ENCODE results near the gene POLR3GL. TPM values are rescaled to one million over a fixed set of nuclear protein-coding genes. Genes with fewer than 3 reads are reported as not detected.
"Not testable (repeated sequence)": the region's sequence is repeated elsewhere in the genome, so short reads cannot be mapped to it uniquely, and the experiment has no call there.

Gene POLR3GL
- total RNA-seq, 1 donor from 2014 or later: 16.2 TPM

DNA sequence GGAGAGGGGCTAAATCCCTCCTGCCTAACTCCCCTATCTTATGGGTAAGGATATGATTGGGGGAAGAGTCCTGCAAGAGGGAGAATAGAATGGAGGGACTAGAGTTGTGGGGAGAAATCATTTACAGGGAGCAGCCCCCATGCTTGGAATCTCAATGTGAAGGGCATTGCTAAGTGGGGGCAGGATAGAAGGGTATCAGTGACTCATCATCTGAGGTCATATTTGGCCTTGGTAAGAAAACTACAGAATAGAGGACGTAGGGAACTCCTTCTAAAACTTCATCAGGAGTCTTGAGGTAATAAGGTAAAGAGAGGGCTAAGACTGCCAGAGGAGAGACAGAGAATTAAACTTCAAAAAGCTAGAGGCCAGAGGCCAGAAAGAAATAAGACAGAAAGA, 56.6 kb downstream of the POLR3GL start:
- no peak for DNase-seq

DNA sequence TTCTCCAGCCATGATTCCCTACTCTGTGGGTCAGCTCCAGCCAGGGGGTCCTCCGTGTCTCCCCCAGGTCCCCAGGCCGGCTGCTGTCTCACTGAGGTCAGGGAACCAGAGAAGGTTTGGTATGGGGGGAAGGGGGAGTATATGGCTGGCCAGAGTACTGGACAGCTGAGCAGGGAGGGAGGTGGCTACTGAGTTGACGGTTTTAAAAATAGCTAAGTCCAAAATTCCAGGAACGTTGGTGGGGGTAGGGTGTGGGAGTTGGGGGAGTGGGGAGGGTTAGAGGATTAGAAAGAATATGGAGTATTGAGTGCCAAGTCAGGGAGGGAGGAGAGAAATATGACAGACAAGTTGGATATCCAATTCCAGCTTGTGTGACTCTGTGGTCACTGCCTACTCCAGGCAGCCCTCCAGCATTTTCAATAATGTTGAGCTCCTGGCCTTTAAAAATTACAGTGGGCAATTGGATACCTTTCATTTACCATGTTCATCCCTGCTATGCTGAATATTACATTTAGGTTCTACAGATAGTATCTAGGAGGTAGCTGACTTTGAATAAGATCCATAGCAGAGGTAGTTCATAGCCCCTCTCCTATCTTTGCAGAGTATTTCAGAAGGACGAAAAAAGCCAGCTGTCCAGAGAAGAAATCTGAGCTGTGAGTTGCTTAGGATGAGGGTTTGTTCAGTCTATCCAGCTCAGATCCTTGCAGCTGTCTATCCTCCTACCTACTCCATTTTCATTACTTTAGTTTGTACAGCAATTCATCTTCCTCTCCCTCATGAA, 57.3 kb downstream of the POLR3GL start, which contains the start of gene HJV:
Gene HJV (minus strand): TSS at position 114 of the 781 bp plus-strand sequence. CDS start 1,504 bp downstream, outside the sequence.
- DNase-seq: no peak

GRCh38 chr1:146022403-146023127, 58.1 kb downstream of the POLR3GL start:
- DNase-seq: no peak

GRCh38 chr1:146025787-146026495, 61.5 kb downstream of the POLR3GL start:
- not testable (repeated sequence) for DNase-seq

DNA sequence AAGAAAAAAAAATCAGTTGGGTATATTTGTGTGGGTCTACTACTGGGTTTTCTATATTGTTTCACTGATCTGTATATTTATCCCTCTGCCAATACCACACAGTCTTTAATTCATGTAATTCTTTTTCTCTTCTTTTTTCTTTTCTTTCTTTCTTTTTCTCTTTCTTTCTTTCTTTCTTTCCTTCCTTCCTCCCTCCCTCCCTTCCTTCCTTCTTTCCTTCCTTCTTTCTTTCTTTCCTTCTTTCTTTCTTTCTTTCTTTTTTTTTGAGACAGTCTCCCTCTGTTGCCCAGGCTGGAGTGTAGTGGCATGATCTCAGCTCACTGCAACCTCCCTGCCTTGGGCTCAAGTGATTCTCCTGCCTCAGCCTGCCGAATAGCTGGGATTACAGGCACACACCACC, 62.2 kb downstream of the POLR3GL start:
- DNase-seq: not testable (repeated sequence)

Other genes with a start within 250 kb of the POLR3GL start
- 0.16 TPM for gene CD160, start 245.2 kb upstream of the POLR3GL start, total RNA-seq
- 25.7 TPM for gene RNF115, start 140.6 kb upstream of the POLR3GL start, total RNA-seq
- gene POLR3C, start 140.5 kb upstream of the POLR3GL start, total RNA-seq: 31.5 TPM
- 2.7 TPM for gene NUDT17, start 119.1 kb upstream of the POLR3GL start, total RNA-seq
- 5.0 TPM for gene PIAS3, start 105.6 kb upstream of the POLR3GL start, total RNA-seq
- gene ANKRD35, start 78.8 kb upstream of the POLR3GL start, total RNA-seq: 0.62 TPM
- 1.4 TPM for gene ITGA10, start 54.6 kb upstream of the POLR3GL start, total RNA-seq
- 30.9 TPM for gene PEX11B, start 46.0 kb upstream of the POLR3GL start, total RNA-seq
- gene RBM8A, start 37.2 kb upstream of the POLR3GL start, total RNA-seq: 81.6 TPM
- gene LIX1L, start 6.7 kb upstream of the POLR3GL start, total RNA-seq: 22.1 TPM
- gene ANKRD34A, start 115 bp upstream of the POLR3GL start, total RNA-seq: 2.2 TPM
- gene TXNIP, start 31.9 kb downstream of the POLR3GL start, total RNA-seq: 317 TPM
- gene HJV, start 57.0 kb downstream of the POLR3GL start, total RNA-seq: not detected
- 1.1 TPM for gene NBPF10, start 180.1 kb downstream of the POLR3GL start, total RNA-seq